Lower lobe of right lung (tissue), 2 donors: ENCODE results near the gene ROPN1. TPM values are rescaled to one million over a fixed set of nuclear protein-coding genes. Genes with fewer than 3 reads are reported as not detected.
"Not testable (repeated sequence)": the region's sequence is repeated elsewhere in the genome, so short reads cannot be mapped to it uniquely, and the experiment has no call there.

Experiments
- ATAC-seq, 2 donors: fragments of 200-7000 bp; cut with Tn5 transposase; one replicate each; pipeline ENCODE4 v1.9.1; 2020 to 2022; ENCODE audit warnings: mild to moderate bottlenecking in 2 of 2, moderate library complexity in 2 of 2
- DNase-seq: peaks from one replicate; pipeline ENCODE4 v3.0.0-alpha.2; 2020
- H3K27ac ChIP-seq: fragments of 200-600 bp; one replicate; pipeline ENCODE4 v1.8.0; 2022
- H3K27me3 ChIP-seq: fragments of 200-600 bp; one replicate; pipeline ENCODE4 v1.8.0; 2022; ENCODE audit warnings: low read depth
- H3K36me3 ChIP-seq: fragments of 200-600 bp; one replicate; pipeline ENCODE4 v1.8.0; 2022; ENCODE audit warnings: mild to moderate bottlenecking
- H3K4me1 ChIP-seq: fragments of 200-600 bp; one replicate; pipeline ENCODE4 v1.8.0; 2022
- H3K4me3 ChIP-seq: fragments of 200-600 bp; one replicate; pipeline ENCODE4 v1.8.0; 2022; ENCODE audit warnings: mild to moderate bottlenecking
- H3K9me3 ChIP-seq: fragments of 200-600 bp; one replicate; pipeline ENCODE4 v1.8.0; 2022
- intact Hi-C: fragments of 100-400 bp; cut with DNase I; formaldehyde crosslinking; loops from one replicate; pipeline ENCODE4 v1.11.0; 2022
- total RNA-seq: library from RNA; stranded (reverse); fragmentation: NEBNext Ultra II Directional; extraction: Animal tissue kit (Norgen Biotek cat#: 25700); gene quantifications from one replicate; pipeline ENCODE4 v1.2.1, GENCODE V29; 2021
- TF ChIP-seq, protein P1 (sequence below): fragments of 200-600 bp; IDR thresholded peaks from one replicate; pipeline ENCODE4 v1.8.0; 2022; ENCODE audit warnings: antibody characterized with exemption, mild to moderate bottlenecking
- donor health status: DM: no; HTN: yes; CAD: no; lungs with severe emphysema.

ROPN1 gene
- total RNA-seq, 1 donor from 2014 or later = not detected

DNA sequence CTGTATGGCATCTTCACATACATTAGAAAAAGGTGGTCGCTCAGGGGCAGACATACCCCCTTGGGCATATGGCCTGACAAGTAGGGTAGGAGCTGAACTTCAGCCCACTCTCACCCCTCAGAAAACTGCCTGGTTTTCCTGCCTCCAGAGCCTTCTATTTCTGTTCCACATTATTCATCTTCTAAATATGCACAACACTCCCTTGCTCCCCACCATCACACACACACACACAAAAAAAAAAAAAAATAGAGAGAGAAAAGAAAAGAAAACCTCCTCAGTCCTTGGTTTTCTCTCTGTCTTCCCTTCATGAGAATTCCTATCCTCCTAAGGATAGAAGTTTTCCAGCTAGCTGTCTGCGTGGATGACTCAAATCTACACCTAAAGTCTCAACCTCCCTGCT, 5.6 kb upstream of the ROPN1 start:
- TF ChIP-seq, protein P1, sequence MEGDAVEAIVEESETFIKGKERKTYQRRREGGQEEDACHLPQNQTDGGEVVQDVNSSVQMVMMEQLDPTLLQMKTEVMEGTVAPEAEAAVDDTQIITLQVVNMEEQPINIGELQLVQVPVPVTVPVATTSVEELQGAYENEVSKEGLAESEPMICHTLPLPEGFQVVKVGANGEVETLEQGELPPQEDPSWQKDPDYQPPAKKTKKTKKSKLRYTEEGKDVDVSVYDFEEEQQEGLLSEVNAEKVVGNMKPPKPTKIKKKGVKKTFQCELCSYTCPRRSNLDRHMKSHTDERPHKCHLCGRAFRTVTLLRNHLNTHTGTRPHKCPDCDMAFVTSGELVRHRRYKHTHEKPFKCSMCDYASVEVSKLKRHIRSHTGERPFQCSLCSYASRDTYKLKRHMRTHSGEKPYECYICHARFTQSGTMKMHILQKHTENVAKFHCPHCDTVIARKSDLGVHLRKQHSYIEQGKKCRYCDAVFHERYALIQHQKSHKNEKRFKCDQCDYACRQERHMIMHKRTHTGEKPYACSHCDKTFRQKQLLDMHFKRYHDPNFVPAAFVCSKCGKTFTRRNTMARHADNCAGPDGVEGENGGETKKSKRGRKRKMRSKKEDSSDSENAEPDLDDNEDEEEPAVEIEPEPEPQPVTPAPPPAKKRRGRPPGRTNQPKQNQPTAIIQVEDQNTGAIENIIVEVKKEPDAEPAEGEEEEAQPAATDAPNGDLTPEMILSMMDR = no peak
- intact Hi-C loops = no loop called here
- no peak for ATAC-seq
- Histone ChIP-seq H3K9me3 (no peaks in the 10 kb centered on the region), H3K4me1 (no peaks in the 10 kb centered on the region), H3K4me3 (no peak overlapping the region), H3K36me3 (no peaks in the 10 kb centered on the region), H3K27me3 (peaks cover 4% of the 10 kb centered on the region), H3K27ac (no peak overlapping the region)
- DNase-seq = no peak

- Histone ChIP-seq H3K27ac (no peak overlapping the region), H3K4me1 (no peaks in the 10 kb centered on the region), H3K4me3 (no peak overlapping the region), H3K36me3 (no peaks in the 10 kb centered on the region), H3K27me3 (peaks cover 4% of the 10 kb centered on the region), H3K9me3 (no peaks in the 10 kb centered on the region)
- TF ChIP-seq, protein P1 = no peak
- intact Hi-C loops = no loop called here
- no peak for ATAC-seq
- no peak for DNase-seq
Observed at GRCh38 chr3:123993818-123994217, 1.9 kb upstream of the ROPN1 start.

- no peaks in the 10 kb centered on the region for H3K4me1 ChIP-seq
- H3K9me3 ChIP-seq = no peaks in the 10 kb centered on the region
- H3K4me3 ChIP-seq = no peak overlapping the region
- ATAC-seq = no peak
- H3K27me3 ChIP-seq = peaks cover 9% of the 10 kb centered on the region
- no peak for DNase-seq
- intact Hi-C loops = no loop called here
- no peaks in the 10 kb centered on the region for H3K36me3 ChIP-seq
- TF ChIP-seq, protein P1 = no peak
- no peak overlapping the region for H3K27ac ChIP-seq
Observed at GRCh38 chr3:123986427-123986826, 5.5 kb downstream of the ROPN1 start.

GRCh38 chr3:123984957-123985356, 7.0 kb downstream of the ROPN1 start:
- DNase-seq (no peak), ATAC-seq (no peak)
- no peak overlapping the region for H3K4me3 ChIP-seq
- no peaks in the 10 kb centered on the region for H3K36me3 ChIP-seq
- no peaks in the 10 kb centered on the region for H3K9me3 ChIP-seq
- no peaks in the 10 kb centered on the region for H3K4me1 ChIP-seq
- peaks cover 18% of the 10 kb centered on the region for H3K27me3 ChIP-seq
- TF ChIP-seq, protein P1 = no peak
- no peak overlapping the region for H3K27ac ChIP-seq
- intact Hi-C loops = no loop called here

- DNase-seq (no peak), ATAC-seq (no peak)
- Histone ChIP-seq H3K27me3 (peaks cover 18% of the 10 kb centered on the region), H3K4me1 (no peaks in the 10 kb centered on the region), H3K27ac (no peak overlapping the region), H3K9me3 (no peaks in the 10 kb centered on the region), H3K4me3 (no peak overlapping the region), H3K36me3 (no peaks in the 10 kb centered on the region)
- intact Hi-C loops = no loop called here
- TF ChIP-seq, protein P1 = no peak
Observed at GRCh38 chr3:123984350-123984749, 7.6 kb downstream of the ROPN1 start.

DNA sequence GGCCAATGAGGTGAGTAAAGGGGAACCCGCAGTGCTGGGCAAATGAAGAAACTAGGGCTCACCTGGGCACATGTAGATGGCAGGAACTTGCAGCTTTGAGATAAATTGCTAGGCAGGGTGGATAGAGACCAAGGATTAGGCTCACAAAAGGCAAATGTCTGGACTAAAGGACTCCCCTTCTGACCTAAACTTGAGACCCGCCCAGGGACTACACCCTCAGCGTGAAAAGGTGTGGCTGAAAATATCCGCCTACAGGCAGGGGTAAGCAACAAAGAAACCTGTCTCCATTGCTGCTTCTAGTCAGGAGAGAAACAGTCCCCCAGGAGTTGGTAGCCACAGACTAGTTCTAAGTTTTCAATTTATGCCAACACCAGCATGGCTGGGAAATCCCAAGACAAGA, 10.6 kb downstream of the ROPN1 start:
- H3K4me3 ChIP-seq, intact Hi-C loops, H3K9me3 ChIP-seq, H3K36me3 ChIP-seq, ATAC-seq, H3K4me1 ChIP-seq, H3K27ac ChIP-seq, DNase-seq: not testable (repeated sequence)
- H3K27me3 ChIP-seq = peaks cover 13% of the 10 kb centered on the region
